Nephron (organoid): Measurements from ENCODE around the gene CDC42EP3.

Source experiments
- H3K27ac Mint-ChIP-seq, 3 experiments: 2 replicates each; pipeline ENCODE4 v1.8.0; 2020; ENCODE audit warnings: mixed read lengths in 3 of 3, mild to moderate bottlenecking in 2 of 3, moderate library complexity in 1 of 3
- H3K27me3 Mint-ChIP-seq: 2 replicates; pipeline ENCODE4 v1.8.0; 2021; ENCODE audit warnings: low read depth, mild to moderate bottlenecking, moderate library complexity, mixed read lengths
- H3K36me3 Mint-ChIP-seq: 2 replicates; pipeline ENCODE4 v1.8.0; 2020; ENCODE audit warnings: low read depth, mixed read lengths
- H3K4me1 Mint-ChIP-seq: 2 replicates; pipeline ENCODE4 v1.8.0; 2020; ENCODE audit warnings: mixed read lengths
- H3K4me3 Mint-ChIP-seq, 3 experiments: 2 replicates each; pipeline ENCODE4 v1.8.0; 2020; ENCODE audit warnings: mild to moderate bottlenecking in 3 of 3, mixed read lengths in 3 of 3, moderate library complexity in 2 of 3
- H3K9me3 Mint-ChIP-seq: 2 replicates; pipeline ENCODE4 v1.8.0; 2020; ENCODE audit warnings: mixed read lengths
- TF ChIP-seq, protein P1 (sequence below), 3 experiments: fragments of 200-600 bp; sonication (generic); IDR thresholded peaks; one replicate each; pipeline ENCODE4 v1.5.0; 2021; ENCODE audit warnings: antibody characterized with exemption in 3 of 3; ENCODE audit not compliant: unreplicated experiment in 3 of 3

CDC42EP3 gene

DNA sequence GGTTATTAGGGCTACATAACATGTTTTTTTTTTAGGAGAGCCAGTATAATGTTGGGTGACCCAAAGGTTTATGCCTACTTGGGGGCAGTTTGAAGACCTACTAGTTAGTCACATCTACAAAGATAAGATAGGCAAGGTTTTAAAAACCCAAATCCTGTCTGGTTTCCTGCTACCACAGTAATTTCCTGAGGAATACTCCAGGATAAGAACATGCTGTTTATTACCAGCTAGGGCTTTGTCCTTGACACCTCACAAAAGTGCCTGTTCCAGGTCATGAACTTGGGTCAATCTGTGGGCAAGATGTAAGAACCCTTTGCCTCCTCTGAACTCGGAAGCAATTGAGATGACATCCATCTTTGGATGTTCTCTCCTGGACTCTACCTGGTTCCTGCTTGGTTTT lies 38.2 kb downstream of the CDC42EP3 start:
- peaks cover 27% of the 10 kb centered on the region for H3K27me3 Mint-ChIP-seq
- TF ChIP-seq, protein P1, sequence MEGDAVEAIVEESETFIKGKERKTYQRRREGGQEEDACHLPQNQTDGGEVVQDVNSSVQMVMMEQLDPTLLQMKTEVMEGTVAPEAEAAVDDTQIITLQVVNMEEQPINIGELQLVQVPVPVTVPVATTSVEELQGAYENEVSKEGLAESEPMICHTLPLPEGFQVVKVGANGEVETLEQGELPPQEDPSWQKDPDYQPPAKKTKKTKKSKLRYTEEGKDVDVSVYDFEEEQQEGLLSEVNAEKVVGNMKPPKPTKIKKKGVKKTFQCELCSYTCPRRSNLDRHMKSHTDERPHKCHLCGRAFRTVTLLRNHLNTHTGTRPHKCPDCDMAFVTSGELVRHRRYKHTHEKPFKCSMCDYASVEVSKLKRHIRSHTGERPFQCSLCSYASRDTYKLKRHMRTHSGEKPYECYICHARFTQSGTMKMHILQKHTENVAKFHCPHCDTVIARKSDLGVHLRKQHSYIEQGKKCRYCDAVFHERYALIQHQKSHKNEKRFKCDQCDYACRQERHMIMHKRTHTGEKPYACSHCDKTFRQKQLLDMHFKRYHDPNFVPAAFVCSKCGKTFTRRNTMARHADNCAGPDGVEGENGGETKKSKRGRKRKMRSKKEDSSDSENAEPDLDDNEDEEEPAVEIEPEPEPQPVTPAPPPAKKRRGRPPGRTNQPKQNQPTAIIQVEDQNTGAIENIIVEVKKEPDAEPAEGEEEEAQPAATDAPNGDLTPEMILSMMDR (IDR thresholded peaks at IDR 0.05; ENCODE audit: unreplicated experiment in 3 of 3) = no peak
- no peaks in the 10 kb centered on the region for H3K36me3 Mint-ChIP-seq
- H3K27ac Mint-ChIP-seq = no peak overlapping the region
- no peak overlapping the region for H3K4me3 Mint-ChIP-seq
- peaks cover 32% of the 10 kb centered on the region for H3K4me1 Mint-ChIP-seq
- no peaks in the 10 kb centered on the region for H3K9me3 Mint-ChIP-seq

DNA sequence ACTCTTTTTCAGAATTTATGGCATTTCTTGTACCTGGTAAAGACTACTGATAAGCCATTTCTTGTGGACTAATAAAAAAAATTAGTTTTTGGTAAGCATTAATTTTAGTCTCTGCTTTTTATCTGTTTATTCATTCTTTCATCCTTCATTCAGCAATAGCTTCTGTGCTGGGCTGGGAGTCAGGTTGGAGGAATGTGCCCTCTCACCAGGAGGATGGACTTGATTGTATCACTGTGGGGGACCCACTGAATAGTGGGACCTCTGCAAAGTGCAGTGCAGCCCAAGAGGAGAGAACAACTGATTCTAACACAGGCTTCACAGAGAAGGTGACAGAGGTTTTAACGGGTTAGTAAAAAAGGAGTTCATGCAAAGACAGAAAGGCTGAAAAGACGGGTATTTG lies 39.1 kb downstream of the CDC42EP3 start:
- H3K9me3 Mint-ChIP-seq = no peaks in the 10 kb centered on the region
- peaks cover 26% of the 10 kb centered on the region for H3K4me1 Mint-ChIP-seq
- no peak overlapping the region for H3K4me3 Mint-ChIP-seq
- peaks cover 24% of the 10 kb centered on the region for H3K27me3 Mint-ChIP-seq
- TF ChIP-seq, protein P1 (IDR thresholded peaks at IDR 0.05; ENCODE audit: unreplicated experiment in 3 of 3) = no peak
- H3K27ac Mint-ChIP-seq = no peak overlapping the region
- H3K36me3 Mint-ChIP-seq = no peaks in the 10 kb centered on the region

DNA sequence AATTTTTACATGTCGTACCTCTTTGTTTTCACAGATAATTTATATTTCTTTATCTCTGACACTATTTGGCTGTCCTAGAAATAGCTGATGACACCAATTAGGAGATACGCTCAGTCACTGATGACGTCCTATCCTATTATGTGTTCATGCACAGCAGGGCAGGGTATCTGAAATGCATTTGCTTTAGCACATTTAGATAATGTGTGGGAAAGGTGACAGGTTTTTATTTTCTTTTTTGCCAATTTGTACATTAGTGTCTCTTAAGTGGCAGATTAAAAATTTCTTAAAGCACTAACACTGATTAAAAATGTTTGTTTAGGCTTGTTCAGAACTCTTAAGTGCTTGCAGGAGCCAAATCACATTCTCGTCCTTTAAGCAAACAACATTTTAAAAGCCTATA lies 39.7 kb downstream of the CDC42EP3 start:
- Mint-ChIP-seq H3K36me3 (no peaks in the 10 kb centered on the region), H3K9me3 (no peaks in the 10 kb centered on the region), H3K4me1 (peaks cover 32% of the 10 kb centered on the region), H3K27me3 (peaks cover 18% of the 10 kb centered on the region), H3K27ac (no peak overlapping the region), H3K4me3 (peak overlapping the region in 1 of 3 experiments; percentile 26)
- TF ChIP-seq, protein P1 (IDR thresholded peaks at IDR 0.05; ENCODE audit: unreplicated experiment in 3 of 3) = no peak

DNA sequence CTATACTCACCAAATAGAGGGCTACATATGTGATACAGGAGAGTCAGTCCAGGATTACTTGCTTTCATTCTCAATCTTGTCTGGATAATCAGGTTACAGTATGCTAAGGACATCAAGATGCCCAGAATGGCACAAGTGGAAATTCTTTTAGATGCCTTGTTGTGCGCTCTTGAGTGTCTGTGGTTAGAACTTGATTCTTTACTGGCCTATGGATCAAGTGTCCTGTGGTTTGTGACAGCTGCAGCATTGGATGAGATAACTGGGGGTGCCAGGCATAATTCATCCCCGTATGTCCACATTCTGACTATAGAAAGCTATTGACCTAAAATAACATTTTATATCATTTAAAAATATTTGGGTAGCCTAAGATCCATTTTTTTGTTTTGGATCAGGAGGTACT lies 40.1 kb downstream of the CDC42EP3 start:
- Mint-ChIP-seq H3K9me3 (no peaks in the 10 kb centered on the region), H3K36me3 (no peaks in the 10 kb centered on the region), H3K27ac (no peak overlapping the region), H3K4me1 (peaks cover 36% of the 10 kb centered on the region), H3K27me3 (peaks cover 16% of the 10 kb centered on the region), H3K4me3 (peak overlapping the region in 1 of 3 experiments; percentile 16)
- TF ChIP-seq, protein P1 (IDR thresholded peaks at IDR 0.05; ENCODE audit: unreplicated experiment in 3 of 3) = no peak

DNA sequence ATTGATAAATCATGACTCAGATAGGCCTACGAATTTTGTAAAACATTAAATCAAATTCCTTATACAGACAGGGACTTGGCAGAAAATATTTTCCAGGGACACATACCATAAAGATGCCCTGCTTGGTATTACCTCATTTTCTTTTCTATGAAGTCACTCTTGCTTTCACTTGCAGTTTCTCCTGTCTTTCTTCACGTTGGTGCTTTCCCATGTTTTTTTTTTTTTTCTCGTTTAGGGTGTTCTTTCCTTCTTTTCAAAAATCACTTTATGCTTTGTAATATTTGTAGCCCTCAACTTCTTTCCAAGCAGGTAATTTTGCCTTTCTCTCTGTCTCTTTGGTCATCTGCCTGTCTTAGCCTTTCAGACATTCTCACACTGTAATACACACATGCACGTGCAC lies 40.7 kb downstream of the CDC42EP3 start:
- Mint-ChIP-seq H3K27ac (no peak overlapping the region), H3K4me1 (peaks cover 42% of the 10 kb centered on the region), H3K9me3 (no peaks in the 10 kb centered on the region), H3K27me3 (peaks cover 13% of the 10 kb centered on the region), H3K36me3 (no peaks in the 10 kb centered on the region), H3K4me3 (peak overlapping the region in 1 of 3 experiments; percentile 16)
- TF ChIP-seq, protein P1 (IDR thresholded peaks at IDR 0.05; ENCODE audit: unreplicated experiment in 3 of 3) = no peak

DNA sequence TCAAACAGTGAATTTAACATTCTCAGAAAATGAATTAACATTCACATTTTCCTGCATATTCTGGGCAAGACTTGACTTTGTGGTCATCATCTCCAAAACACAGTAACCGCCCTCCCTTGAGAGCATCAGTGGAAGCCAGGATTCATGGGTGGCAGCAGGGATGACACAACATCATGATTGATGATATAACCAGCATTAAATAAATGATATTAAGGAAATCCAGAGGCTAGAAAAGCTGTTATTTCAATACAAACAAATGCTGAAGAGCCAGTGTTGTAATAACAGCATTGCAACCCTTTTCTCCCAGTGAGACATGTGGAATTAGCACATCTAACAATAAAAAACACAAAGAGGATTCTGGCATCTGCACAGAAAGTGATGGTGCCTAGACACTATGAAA lies 41.1 kb downstream of the CDC42EP3 start:
- H3K9me3 Mint-ChIP-seq = no peaks in the 10 kb centered on the region
- TF ChIP-seq, protein P1 (IDR thresholded peaks at IDR 0.05; ENCODE audit: unreplicated experiment in 3 of 3) = no peak
- peaks cover 9% of the 10 kb centered on the region for H3K27me3 Mint-ChIP-seq
- no peaks in the 10 kb centered on the region for H3K36me3 Mint-ChIP-seq
- no peak overlapping the region for H3K4me3 Mint-ChIP-seq
- H3K27ac Mint-ChIP-seq = no peak overlapping the region
- peaks cover 45% of the 10 kb centered on the region for H3K4me1 Mint-ChIP-seq
